K562 (cell line): Measurements from ENCODE around the gene HRC. TPM values are rescaled to one million over a fixed set of nuclear protein-coding genes. Genes with fewer than 3 reads are reported as not detected.
A peak's percentile ranks its signal among the peaks of the same experiment; 100 is the strongest.

ENCODE experiments used
- ATF6 ChIP-seq: sonication (generic); formaldehyde crosslinking; IDR thresholded peaks from 2 replicates; pipeline ENCODE4 v1.4.0; 2020; ENCODE audit warnings: mild to moderate bottlenecking, missing genetic modification reagents
- BHLHE40 ChIP-seq: IDR thresholded peaks from 2 replicates; pipeline ENCODE4 v1.6.1; 2011; ENCODE audit warnings: low read length, improper control_type of control experiment
- BRD9 ChIP-seq: fragments of 450-650 bp; IDR thresholded peaks from 2 replicates; pipeline ENCODE4 v1.6.1; 2018; ENCODE audit warnings: low read depth; ENCODE audit not compliant: partially characterized antibody
- CHD2 ChIP-seq: IDR thresholded peaks from 2 replicates; pipeline ENCODE4 v1.6.1; 2011; ENCODE audit warnings: low read depth, low read length
- CTCF ChIP-seq, 3 experiments: IDR thresholded peaks in 2 of 3; conservative IDR thresholded peaks in 1 of 3; 2 replicates each; pipeline ENCODE4 v1.5.1; 2011 to 2012; ENCODE audit warnings: low read length in 3 of 3, mild to moderate bottlenecking in 3 of 3, control low read depth in 2 of 3, improper control_type of control experiment in 1 of 3, inconsistent platforms in 1 of 3, low read depth in 1 of 3, mixed read lengths in 1 of 3, moderate library complexity in 1 of 3; ENCODE audit not compliant: insufficient read depth in 2 of 3
- E2F4 ChIP-seq: sonication (generic); formaldehyde crosslinking; IDR thresholded peaks from 2 replicates; pipeline ENCODE4 v1.8.0; 2022; ENCODE audit warnings: mild to moderate bottlenecking, low read depth, missing genetic modification reagents
- FOXK2 ChIP-seq, 2 experiments: fragments of 450-650 bp; IDR thresholded peaks in 1 of 2; conservative IDR thresholded peaks in 1 of 2; 2 replicates each; pipeline ENCODE4 v1.6.1; 2016; ENCODE audit warnings: low read depth in 2 of 2, mild to moderate bottlenecking in 1 of 2
- HDAC8 ChIP-seq: fragments of 450-650 bp; IDR thresholded peaks from 2 replicates; pipeline ENCODE4 v1.6.1; 2016; ENCODE audit warnings: mild to moderate bottlenecking, missing genetic modification characterization, moderate library complexity, missing compliant biosample characterization
- ID3 ChIP-seq, 2 experiments: fragments of 250-450 bp in 1 of 2; fragments of 450-650 bp in 1 of 2; sonication (Bioruptor Pico) in 1 of 2; IDR thresholded peaks; 2 replicates each; pipeline versions ENCODE4 v1.6.1 to v1.8.0; 2016 to 2021; ENCODE audit warnings: mild to moderate bottlenecking in 2 of 2, moderate library complexity in 2 of 2, missing compliant biosample characterization in 1 of 2, missing genetic modification characterization in 1 of 2
- LCOR ChIP-seq: sonication (generic); formaldehyde crosslinking; IDR thresholded peaks from 2 replicates; pipeline ENCODE4 v1.8.0; 2022; ENCODE audit warnings: mild to moderate bottlenecking, missing genetic modification reagents
- MXI1 ChIP-seq: IDR thresholded peaks from 2 replicates; pipeline ENCODE4 v1.6.1; 2011; ENCODE audit warnings: low read depth, mild to moderate bottlenecking, improper control_type of control experiment, low read length
- NR4A1 ChIP-seq, 2 experiments: fragments of 250-450 bp in 1 of 2; fragments of 450-650 bp in 1 of 2; sonication (Bioruptor Pico) in 1 of 2; IDR thresholded peaks; 2 replicates each; pipeline versions ENCODE4 v1.4.0 to v1.6.1; 2016 to 2020; ENCODE audit warnings: mild to moderate bottlenecking in 2 of 2, missing compliant biosample characterization in 1 of 2, missing genetic modification characterization in 1 of 2, moderate library complexity in 1 of 2
- TEAD1 ChIP-seq, 2 experiments: fragments of 450-650 bp in 1 of 2; sonication (generic) in 1 of 2; formaldehyde crosslinking; IDR thresholded peaks; 2 replicates each; pipeline versions ENCODE4 v1.4.0 to v1.8.0; 2020 to 2022; ENCODE audit warnings: mild to moderate bottlenecking in 2 of 2, missing genetic modification reagents in 1 of 2
- THRAP3 ChIP-seq: fragments of 450-650 bp; IDR thresholded peaks from 2 replicates; pipeline ENCODE4 v1.6.1; 2016; ENCODE audit warnings: mild to moderate bottlenecking, inconsistent platforms, borderline replicate concordance
- WHSC1 ChIP-seq: IDR thresholded peaks from one replicate; pipeline ENCODE4 v1.6.1; 2012; ENCODE audit warnings: low read length, control low read depth, inconsistent platforms
- ZBTB7A ChIP-seq: IDR thresholded peaks from 2 replicates; pipeline ENCODE4 v1.6.1; 2011; ENCODE audit warnings: low read depth, mild to moderate bottlenecking, low read length, moderate library complexity, borderline replicate concordance; ENCODE audit not compliant: control insufficient read depth
- ZNF232 ChIP-seq: sonication (generic); formaldehyde crosslinking; IDR thresholded peaks from 2 replicates; pipeline ENCODE4 v1.8.0; 2022; ENCODE audit warnings: mild to moderate bottlenecking, missing genetic modification reagents
- polyA plus RNA-seq, 8 experiments: library from polyadenylated mRNA; depleted of rRNA in 4 of 8; stranded (reverse) in 5 of 8; unstranded in 3 of 8; fragments of >200 nt; fragmentation: Nextera tagmentation in 2 of 8; fragmentation: Illumina TruSeq in 1 of 8; extraction: Ambion mirVana in 2 of 8; extraction: Trizol in 1 of 8; gene quantifications; 2 replicates each; pipeline versions ENCODE4 v1.2.1 to v1.2.3, GENCODE V29; 2011 to 2014; ENCODE audit warnings: inconsistent platforms in 1 of 8, missing spikeins in 1 of 8
- total RNA-seq, 7 experiments: library from RNA; depleted of rRNA in 6 of 7; stranded (reverse); fragments of >200 nt in 6 of 7; fragmentation: Illumina TruSeq in 2 of 7; extraction: Trizol in 2 of 7; gene quantifications; 2 replicates each; pipeline versions ENCODE4 v1.2.1 to v1.2.3, GENCODE V29; 2011 to 2021; ENCODE audit warnings: low replicate concordance in 1 of 7
- TF ChIP-seq, protein P1 (sequence below), 2 experiments: IDR thresholded peaks; 2 replicates each; pipeline ENCODE4 v1.6.1; 2011; ENCODE audit warnings: borderline replicate concordance in 1 of 2, control low read depth in 1 of 2, low read depth in 1 of 2, low read length in 1 of 2, mild to moderate bottlenecking in 1 of 2, mixed read lengths in 1 of 2, moderate library complexity in 1 of 2; ENCODE audit not compliant: insufficient read depth in 1 of 2, insufficient read length in 1 of 2, poor library complexity in 1 of 2, severe bottlenecking in 1 of 2; ENCODE audit errors: extremely low read depth in 1 of 2

HRC gene
- total and polyA plus RNA-seq, 9 of the 15 experiments (the other 6 are each of a cell fraction or from before 2014, with no cell fraction given): 0.66 to 18.7 (median 13.1) TPM

DNA sequence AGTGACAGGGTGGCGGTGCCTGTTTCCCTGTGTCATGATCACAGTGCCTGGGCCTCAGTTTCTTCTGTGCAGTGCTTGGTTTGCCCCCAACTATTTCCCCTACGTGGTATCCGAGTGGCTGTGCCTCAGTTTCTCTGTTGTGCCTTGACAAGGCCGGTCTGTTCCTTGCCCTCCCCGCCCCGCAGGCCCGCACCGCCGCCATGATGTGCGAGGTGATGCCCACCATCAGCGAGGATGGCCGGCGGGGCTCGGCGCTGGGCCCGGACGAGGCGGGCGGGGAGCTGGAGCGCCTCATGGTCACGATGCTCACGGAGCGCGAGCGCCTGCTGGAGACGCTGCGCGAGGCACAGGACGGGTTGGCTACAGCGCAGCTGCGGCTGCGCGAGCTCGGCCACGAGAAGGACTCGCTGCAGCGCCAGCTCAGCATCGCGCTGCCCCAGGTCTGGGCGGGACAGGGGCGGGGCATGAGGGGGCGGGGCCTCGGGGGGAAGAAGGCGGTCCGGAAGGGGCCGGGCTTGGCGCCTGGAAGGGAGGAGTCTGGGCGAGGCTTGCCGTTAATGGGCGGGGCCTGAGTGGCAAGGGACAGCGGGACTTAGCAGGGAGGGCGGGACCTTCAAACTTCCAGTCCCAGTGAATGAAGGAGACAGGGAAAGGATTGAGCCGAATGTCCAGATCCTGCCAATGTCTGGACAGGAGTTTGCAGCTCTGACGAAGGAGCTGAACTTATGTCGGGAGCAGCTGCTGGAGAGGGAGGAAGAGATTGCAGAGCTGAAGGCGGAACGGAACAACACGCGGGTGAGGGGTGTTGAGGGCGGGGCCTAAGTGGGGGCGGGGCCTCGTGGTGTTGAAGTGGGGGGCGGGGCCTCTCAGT lies 27.3 kb downstream of the HRC start (continued):
- TF ChIP-seq, protein P1, sequence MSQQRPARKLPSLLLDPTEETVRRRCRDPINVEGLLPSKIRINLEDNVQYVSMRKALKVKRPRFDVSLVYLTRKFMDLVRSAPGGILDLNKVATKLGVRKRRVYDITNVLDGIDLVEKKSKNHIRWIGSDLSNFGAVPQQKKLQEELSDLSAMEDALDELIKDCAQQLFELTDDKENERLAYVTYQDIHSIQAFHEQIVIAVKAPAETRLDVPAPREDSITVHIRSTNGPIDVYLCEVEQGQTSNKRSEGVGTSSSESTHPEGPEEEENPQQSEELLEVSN (IDR thresholded peaks at IDR 0.05; ENCODE audit: borderline replicate concordance in 1 of 2, extremely low read depth in 1 of 2, insufficient read depth in 1 of 2, insufficient read length in 1 of 2, low read depth in 1 of 2, low read length in 1 of 2, poor library complexity in 1 of 2, severe bottlenecking in 1 of 2): peak; percentile 99 to 100
- TF ChIP-seq E2F4: peak; percentile 94
- no peak for TF ChIP-seq NR4A1 (CRISPR knock-in tag; IDR thresholded peaks at IDR 0.05)
- TF ChIP-seq NR4A1 (tag; IDR thresholded peaks at IDR 0.05): peak; percentile 83
- peak; percentile 66 to 69; a peak in 2 of 4 replicates for TF ChIP-seq FOXK2 (conservative IDR thresholded peaks at IDR 0.05 in 1 of 2, IDR thresholded peaks at IDR 0.05 in 1 of 2; ENCODE audit: low read depth in 2 of 2)
- no peak for TF ChIP-seq WHSC1
- 0 out of 2 replicates have a peak, but pooled peaks have one; percentile 72 for TF ChIP-seq ZNF232 (CRISPR knock-in tag)
- TF ChIP-seq ID3 (CRISPR knock-in tag; IDR thresholded peaks at IDR 0.05): no peak
- peak; percentile 79 for TF ChIP-seq ID3 (tag; IDR thresholded peaks at IDR 0.05)
- TF ChIP-seq MXI1: peak; percentile 10; the same call in 1 of the 2 replicates
- TF ChIP-seq ATF6: peak; percentile 100
- peak; percentile 77 for TF ChIP-seq HDAC8 (tag)
- TF ChIP-seq THRAP3: no peak
- 0 out of 2 replicates have a peak, but pooled peaks have one; percentile 11 for TF ChIP-seq ZBTB7A
- peak; percentile 75 for TF ChIP-seq BHLHE40
- TF ChIP-seq BRD9: no peak
- TF ChIP-seq LCOR (CRISPR knock-in tag): peak; percentile 95
- peak; percentile 18 to 58 (median 50); a peak in 4 of 6 replicates for TF ChIP-seq CTCF (IDR thresholded peaks at IDR 0.05 in 2 of 3, conservative IDR thresholded peaks at IDR 0.05 in 1 of 3; ENCODE audit: insufficient read depth in 2 of 3, low read depth in 1 of 3, low read length in 3 of 3)
- 0 out of 2 replicates have a peak, but pooled peaks have one; percentile 41 for TF ChIP-seq CHD2
- TF ChIP-seq TEAD1 (CRISPR knock-in tag; IDR thresholded peaks at IDR 0.05): peak; percentile 16 to 87; a peak in 1 of 4 replicates
